Stimulated activated CD4-positive, alpha-beta T cell treated with anti-CD3 and anti-CD28 coated beads, Interleukin-2, amount 100 ng/mL, for 4 hours (primary cell): Measurements from ENCODE around the gene EMID1.
"Not testable (repeated sequence)": the region's sequence is repeated elsewhere in the genome, so short reads cannot be mapped to it uniquely, and the experiment has no call there.

Experiments used
- DNase-seq: peaks from one replicate; pipeline ENCODE4 v3.0.0-alpha.2; 2020; ENCODE audit warnings: low read depth

Gene EMID1

GRCh38 chr22:29231971-29232959 lies 26.6 kb downstream of the EMID1 start:
- no peak for DNase-seq

GRCh38 chr22:29233277-29233877 lies 27.7 kb downstream of the EMID1 start:
- DNase-seq = no peak

GRCh38 chr22:29240481-29240880 lies 34.8 kb downstream of the EMID1 start:
- not testable (repeated sequence) for DNase-seq

DNA sequence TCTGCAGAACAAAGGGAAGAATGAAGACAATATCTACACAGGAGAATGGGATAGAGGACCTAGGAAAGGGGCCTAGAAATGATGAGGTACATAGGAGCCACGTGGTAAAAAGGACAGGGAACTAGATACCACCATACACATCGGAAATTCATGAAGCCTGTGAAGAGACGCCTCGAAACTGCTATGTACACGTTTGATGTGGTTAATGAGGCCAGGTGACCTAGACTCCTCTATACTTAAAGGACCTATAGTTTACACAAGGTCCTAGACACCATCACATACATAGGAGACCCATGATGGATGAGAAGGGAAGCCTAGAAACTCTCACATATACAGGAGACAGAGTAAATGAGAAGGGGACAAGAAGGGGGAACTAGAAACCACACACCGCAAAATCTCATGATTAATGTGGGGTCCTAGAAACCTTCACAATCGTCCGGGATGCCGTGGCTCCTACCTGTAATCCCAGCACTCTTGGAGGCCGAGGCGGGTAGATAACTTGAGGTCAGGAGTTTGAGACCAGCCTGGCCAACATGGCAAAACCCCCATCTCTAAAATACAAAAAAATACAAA lies 38.3 kb downstream of the EMID1 start:
- no peak for DNase-seq

- no peak for DNase-seq
Measured at GRCh38 chr22:29244785-29245625, 39.3 kb downstream of the EMID1 start.

GRCh38 chr22:29245626-29246385 lies 40.1 kb downstream of the EMID1 start:
- peak; percentile 39 for DNase-seq

GRCh38 chr22:29247891-29248290 lies 42.2 kb downstream of the EMID1 start:
- DNase-seq = not testable (repeated sequence)

DNA sequence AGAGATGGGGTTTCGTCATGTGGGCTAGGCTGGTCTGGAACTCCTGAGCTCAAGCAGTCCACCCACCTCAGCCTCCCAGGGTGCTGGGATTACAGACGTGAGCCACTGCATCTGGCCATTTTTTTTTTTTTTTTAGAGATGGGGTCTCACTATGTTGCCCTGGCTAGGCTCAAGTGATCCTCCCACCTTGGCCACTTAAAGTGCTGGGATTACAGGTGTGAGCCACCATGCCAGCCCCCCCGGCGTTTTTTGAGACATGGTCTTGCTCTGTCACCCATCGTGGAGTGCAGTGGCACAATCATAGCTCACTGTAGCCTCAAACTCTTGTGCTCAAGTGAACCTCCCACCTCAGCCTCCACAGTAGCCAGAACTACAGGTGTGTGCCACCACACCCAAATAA lies 45.6 kb downstream of the EMID1 start:
- DNase-seq = no peak

DNA sequence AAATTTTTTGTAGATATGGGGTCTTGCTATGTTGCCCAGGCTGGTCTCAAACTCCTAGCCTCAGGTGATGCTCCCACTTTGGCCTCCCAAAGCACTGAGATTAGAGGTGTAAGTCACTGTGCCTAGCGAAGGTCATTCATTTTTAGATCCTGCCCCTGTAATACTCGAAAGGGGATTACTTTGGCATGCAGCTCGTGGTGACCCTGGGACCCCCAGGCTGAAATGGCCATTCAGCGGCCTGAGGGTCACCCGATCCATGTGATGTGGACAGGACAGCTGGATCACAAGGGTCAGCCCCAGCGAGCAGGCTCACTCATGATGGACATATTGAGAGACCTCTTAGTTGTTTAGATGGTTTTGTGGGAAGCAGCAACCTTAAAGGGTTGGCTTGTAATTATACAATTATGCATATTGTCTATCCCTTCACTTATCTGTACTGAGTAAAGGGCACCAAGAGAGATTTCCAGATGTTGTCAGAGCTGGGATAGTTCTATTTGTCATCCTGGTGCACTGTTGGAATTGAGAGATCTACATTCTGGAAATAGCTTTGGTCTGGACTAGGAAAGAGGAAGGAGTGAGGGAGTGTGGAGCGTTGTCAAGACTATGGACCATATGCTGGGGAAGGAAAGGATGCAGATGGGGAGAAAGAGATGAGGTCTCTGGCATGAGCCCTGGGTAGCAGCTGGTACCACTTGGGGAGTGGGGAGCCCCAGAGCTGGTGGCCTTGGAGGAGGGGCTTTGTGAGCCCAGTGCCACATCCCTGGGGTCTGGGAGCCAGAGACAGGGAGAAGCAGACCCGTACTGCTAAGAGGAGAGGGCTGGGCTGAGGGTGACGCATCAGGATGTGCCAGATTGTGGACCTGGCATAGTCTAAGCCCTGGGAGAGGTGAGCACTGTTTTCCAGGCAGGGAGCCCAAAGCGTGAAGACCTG lies 46.5 kb downstream of the EMID1 start:
- no peak for DNase-seq

- DNase-seq = no peak
Measured at GRCh38 chr22:29253561-29254285, 48.0 kb downstream of the EMID1 start.

GRCh38 chr22:29254286-29254660 lies 48.6 kb downstream of the EMID1 start:
- no peak for DNase-seq

- no peak for DNase-seq
Measured at GRCh38 chr22:29255064-29255621, 49.4 kb downstream of the EMID1 start.

GRCh38 chr22:29256606-29257325 lies 51.1 kb downstream of the EMID1 start:
- DNase-seq = no peak

DNA sequence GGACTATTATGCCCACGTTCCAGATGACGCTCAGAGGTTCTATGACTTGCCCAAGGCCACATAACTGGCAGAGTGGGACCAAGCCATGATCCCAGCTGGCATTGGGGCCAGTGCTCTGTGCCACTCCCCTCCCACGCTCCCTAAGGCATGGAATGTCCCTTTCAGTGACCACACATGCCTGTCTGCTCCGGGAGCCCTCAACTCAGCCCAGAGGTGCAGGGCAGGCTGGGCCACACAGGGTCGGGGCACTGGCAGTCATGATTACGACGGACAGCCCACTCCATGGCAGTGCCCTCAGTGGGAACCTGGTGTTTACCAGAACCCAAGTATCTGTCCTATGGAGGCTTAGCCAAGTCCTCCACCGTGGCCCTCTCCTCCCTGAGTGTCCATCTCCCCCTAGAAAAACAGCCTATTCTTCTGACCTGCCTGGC lies 52.1 kb downstream of the EMID1 start:
- DNase-seq = no peak

- DNase-seq = no peak
Measured at GRCh38 chr22:29258407-29259252, 52.9 kb downstream of the EMID1 start.

DNA sequence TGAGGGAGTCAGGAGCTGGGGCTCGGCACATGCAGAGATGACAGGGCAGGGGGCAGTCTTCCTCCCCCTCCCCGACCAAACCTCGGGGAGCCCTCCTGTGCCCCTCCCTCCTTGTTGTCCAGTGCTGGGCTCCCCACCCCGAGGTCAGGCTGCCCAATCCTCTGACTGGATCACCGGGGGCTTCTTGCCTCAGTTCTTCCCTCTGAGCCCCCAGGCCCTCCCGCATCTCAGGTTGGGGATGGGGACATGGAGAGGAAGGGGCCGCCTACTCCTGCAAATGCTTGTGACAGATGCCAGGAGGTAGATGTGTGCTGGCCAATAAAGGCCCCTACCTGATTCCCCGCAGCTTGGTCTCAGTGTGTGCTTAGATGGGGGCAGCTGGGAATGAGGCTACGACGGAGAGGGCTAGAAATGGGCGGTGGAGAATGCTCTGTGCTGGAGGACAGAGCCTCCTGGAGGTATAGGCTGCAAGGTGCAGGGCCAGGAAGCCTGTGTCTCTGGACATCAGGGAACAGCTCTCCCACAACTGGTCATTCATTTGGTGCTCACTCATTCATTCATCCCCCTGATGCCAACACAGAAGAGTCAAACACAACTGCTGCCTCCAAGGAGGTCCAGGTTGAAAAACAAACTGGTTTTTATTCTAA lies 53.7 kb downstream of the EMID1 start:
- DNase-seq = no peak

DNA sequence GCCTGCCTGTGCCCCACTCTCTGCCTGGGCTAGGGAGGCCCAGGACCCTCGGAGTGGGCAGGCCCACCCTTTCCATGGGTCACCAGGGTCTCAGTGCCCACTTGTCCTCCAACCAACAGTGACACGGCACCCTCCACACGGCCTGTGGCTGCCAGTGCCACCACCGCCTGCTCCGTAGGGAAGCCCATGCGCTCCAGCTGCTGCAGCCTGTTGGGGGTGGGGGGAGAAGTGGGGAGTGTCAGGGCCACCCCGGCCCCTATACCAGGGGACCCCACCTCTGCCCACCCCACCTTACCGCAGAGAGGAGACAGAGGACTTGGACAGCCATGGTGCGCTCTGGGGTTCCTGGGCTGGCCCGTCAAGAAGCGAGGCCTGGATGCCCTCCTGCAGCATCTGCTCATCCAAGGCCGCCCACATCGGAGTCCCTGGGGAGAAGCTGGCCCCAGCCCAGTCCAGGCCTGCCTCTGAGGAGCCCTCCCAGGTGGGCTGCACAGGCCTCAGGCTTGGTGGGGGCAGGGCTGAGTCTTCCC lies 54.4 kb downstream of the EMID1 start:
- no peak for DNase-seq
